ENCODE measurements around the gene LYPD5. TPM values are rescaled to one million over a fixed set of nuclear protein-coding genes. Genes with fewer than 3 reads are reported as not detected.

The LYPD5 gene
- total and polyA plus RNA-seq, 7 donors, result 0.22 to 0.79 (median 0.27) TPM

DNA sequence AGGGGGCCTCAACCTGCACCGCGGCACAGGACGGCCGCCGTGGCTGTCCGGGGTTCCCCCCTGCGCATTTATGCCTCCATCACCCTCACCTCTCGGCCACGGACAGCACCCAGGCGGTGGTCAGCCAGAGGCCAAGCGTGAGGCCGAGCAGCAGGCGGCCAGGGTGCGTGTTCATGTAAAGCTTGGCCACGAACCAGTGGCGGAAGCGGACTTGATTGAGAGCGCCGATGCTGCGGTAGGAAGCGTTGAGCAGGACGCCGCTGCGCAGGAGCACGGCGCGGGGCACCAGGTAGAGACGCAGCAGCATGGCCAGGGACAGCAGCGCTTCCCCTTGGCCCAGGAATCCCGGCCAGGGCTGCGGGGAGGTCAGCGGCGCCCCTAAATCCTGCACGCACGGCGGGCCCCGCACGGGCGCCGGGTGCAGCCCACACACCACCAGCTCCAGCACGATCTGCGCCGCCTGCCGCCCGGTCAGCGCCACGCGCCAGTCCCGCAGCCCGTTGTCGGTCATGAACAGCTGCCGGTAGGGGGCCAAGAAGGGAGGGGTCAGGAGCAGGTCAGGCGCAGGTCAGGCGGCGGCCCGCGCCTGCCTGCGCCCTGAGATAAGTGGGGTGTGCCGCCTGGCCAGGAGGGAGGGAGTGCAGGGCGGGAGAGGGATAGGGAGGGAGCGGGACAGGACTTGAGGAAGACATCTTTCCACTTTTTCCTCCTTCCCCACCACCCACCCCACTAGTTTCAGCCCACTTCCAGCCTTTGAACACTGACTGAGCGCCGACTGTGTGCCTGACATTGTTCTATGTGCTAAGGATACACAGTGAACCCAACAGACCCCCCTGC lies 27.9 kb downstream of the LYPD5 start:
- Histone ChIP-seq H3K27ac (no peak overlapping the region), H3K4me1 (peaks cover 4% of the 10 kb centered on the region), H3K4me3 (peak overlapping the region; percentile 51), H3K27me3 (ENCODE audit: insufficient read depth in 3 of 3, low read length in 2 of 3) (peaks cover 0 to 20% (median 3%) of the 10 kb centered on the region in 3 donors), H3K9me3 (no peaks in the 10 kb centered on the region), H3K36me3 (ENCODE audit: insufficient read depth in 1 of 2, low read depth in 1 of 2) (no peaks in the 10 kb centered on the region)
- intact Hi-C loops (cut with DNase I), result no loop called here
- DNase-seq, result peak; percentile 68 to 79
- ATAC-seq, result peak; percentile 71 to 99 (median 92)
- 6 to 11% (median 10%) methylated on average over 52 to 63 of the region's 63 CpGs for WGBS, 3 donors
- TF ChIP-seq, protein P1, sequence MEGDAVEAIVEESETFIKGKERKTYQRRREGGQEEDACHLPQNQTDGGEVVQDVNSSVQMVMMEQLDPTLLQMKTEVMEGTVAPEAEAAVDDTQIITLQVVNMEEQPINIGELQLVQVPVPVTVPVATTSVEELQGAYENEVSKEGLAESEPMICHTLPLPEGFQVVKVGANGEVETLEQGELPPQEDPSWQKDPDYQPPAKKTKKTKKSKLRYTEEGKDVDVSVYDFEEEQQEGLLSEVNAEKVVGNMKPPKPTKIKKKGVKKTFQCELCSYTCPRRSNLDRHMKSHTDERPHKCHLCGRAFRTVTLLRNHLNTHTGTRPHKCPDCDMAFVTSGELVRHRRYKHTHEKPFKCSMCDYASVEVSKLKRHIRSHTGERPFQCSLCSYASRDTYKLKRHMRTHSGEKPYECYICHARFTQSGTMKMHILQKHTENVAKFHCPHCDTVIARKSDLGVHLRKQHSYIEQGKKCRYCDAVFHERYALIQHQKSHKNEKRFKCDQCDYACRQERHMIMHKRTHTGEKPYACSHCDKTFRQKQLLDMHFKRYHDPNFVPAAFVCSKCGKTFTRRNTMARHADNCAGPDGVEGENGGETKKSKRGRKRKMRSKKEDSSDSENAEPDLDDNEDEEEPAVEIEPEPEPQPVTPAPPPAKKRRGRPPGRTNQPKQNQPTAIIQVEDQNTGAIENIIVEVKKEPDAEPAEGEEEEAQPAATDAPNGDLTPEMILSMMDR (IDR thresholded peaks at IDR 0.05), result peak; percentile 42

DNA sequence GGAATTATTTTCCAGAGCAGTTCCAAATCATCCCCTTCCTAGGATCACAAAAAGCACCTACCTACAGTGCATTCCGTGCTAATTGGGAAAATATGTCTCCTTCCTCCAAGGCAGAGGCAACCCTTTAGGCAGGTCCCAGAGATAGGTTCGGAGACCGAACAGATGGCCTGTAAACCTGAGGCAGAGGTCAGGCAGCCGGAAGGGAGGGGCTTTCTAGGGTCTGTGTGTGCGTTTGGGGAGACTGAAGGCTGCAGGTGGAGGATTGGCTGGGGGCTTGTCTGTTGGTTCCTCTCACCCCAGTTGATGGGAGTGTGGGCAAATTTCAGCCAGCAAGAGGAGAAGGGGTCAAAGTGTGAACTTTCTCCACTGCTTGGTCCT lies 28.5 kb downstream of the LYPD5 start:
- intact Hi-C loops (cut with DNase I), result no loop called here
- DNase-seq, result no peak
- Histone ChIP-seq H3K4me3 (peak overlapping the region; percentile 51), H3K4me1 (peaks cover 4% of the 10 kb centered on the region), H3K27me3 (ENCODE audit: insufficient read depth in 3 of 3, low read length in 2 of 3) (peaks cover 0 to 20% (median 3%) of the 10 kb centered on the region in 3 donors), H3K36me3 (ENCODE audit: insufficient read depth in 1 of 2, low read depth in 1 of 2) (no peaks in the 10 kb centered on the region), H3K27ac (no peak overlapping the region), H3K9me3 (no peaks in the 10 kb centered on the region)
- whole genome bisulfite sequencing, 3 donors, result 55 to 64% (median 55%) methylated on average over 5 of the region's 5 CpGs
- ATAC-seq, result no peak
- TF ChIP-seq, protein P1 (IDR thresholded peaks at IDR 0.05), result no peak

DNA sequence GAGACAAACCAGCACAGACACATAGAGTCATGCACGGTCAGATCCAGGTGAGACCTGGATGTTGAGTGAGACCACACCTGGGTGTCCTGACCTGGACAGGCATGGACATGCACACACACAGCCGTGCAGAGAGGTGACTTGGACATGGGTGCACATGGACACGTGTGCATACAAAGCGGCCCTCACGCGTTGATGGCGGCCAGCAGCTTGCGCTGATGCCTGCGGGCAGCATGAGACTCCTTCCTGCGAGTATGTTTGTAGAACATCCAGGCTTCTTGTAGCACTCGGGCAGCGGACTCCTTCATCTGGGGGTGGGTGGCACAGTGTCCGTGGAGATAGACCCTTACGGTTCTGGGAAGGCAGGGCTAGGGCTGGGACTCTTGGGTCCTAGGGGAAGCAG lies 33.0 kb downstream of the LYPD5 start:
- H3K36me3 ChIP-seq (ENCODE audit: insufficient read depth in 1 of 2, low read depth in 1 of 2), result no peaks in the 10 kb centered on the region
- intact Hi-C loops (cut with DNase I), result no loop called here
- ATAC-seq, result no peak
- H3K4me3 ChIP-seq, result no peak overlapping the region
- peaks cover under 1% of the 10 kb centered on the region for H3K4me1 ChIP-seq
- TF ChIP-seq, protein P1 (IDR thresholded peaks at IDR 0.05), result no peak
- no peaks in the 10 kb centered on the region for H3K9me3 ChIP-seq
- H3K27me3 ChIP-seq (ENCODE audit: insufficient read depth in 3 of 3, low read length in 2 of 3), result peaks cover 0 to 16% (median 3%) of the 10 kb centered on the region in 3 donors
- 89 to 90% (median 89%) methylated on average over 14 of the region's 14 CpGs for WGBS, 3 donors
- H3K27ac ChIP-seq, result no peak overlapping the region
- peak in 1 of 2 donors; percentile 27 for DNase-seq

DNA sequence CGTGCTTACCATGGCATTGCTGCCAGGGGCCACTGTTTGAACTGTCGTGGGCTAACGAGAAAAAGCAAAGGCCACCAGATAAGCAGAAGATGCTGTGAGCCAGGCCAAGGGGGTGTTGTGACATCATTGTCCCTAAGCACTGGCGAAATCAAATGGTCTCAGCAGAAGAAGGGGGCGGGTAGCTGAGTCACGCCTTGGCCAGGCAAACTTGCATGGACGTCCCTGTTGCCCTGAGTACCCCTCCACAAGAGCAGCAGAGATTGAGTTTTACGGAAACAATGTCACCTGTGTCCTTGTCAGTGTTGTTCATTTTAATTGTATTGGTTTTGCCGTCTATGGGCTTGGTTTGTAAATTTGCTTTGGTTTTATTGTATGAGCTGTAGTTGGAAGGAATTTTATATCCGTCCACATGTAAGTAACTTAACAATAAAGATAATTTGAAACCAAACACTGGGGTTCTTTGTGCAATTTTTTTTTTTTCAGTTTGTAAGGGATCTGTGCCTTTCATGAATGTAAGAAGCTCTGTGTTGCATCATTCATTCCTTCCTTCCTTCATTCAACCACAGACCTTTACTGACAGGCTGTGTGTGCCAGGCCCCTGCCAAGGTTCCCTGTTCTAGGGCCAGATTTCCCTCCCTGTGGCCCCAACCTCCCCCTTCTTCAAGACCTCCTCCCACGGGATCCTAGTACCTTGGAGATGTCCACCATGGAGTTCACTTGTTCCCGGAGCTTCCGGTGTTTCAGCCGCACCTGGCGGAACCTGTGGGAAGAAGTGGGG lies 33.8 kb downstream of the LYPD5 start:
- TF ChIP-seq, protein P1 (IDR thresholded peaks at IDR 0.05), result no peak
- no peaks in the 10 kb centered on the region for H3K4me1 ChIP-seq
- WGBS, 3 donors, result 61 to 63% (median 63%) methylated on average over 15 of the region's 15 CpGs

More for the DNA sequence above, 33.8 kb downstream of the LYPD5 start:
- DNase-seq (peak; percentile 48 to 51), ATAC-seq (peak in 1 of 4 donors; percentile 12)
- Histone ChIP-seq H3K27me3 (ENCODE audit: insufficient read depth in 3 of 3, low read length in 2 of 3) (peaks cover 0 to 16% (median 3%) of the 10 kb centered on the region in 3 donors), H3K9me3 (no peaks in the 10 kb centered on the region), H3K36me3 (ENCODE audit: insufficient read depth in 1 of 2, low read depth in 1 of 2) (no peaks in the 10 kb centered on the region), H3K4me3 (no peak overlapping the region), H3K27ac (no peak overlapping the region)
- intact Hi-C loops (cut with DNase I), result no loop called here
